GM13976 (cell line): ENCODE data around the gene CEP85L.

Experiments
- DNase-seq: peaks from one replicate; pipeline ENCODE4 v3.0.0; 2012; ENCODE audit warnings: low spot score
- in situ Hi-C: fragments of 300-500 bp; cut with MboI; formaldehyde crosslinking; loops from one replicate; pipeline ENCODE4 v1.12.0; 2022; ENCODE audit warnings: low sequenced_read_pairs, mixed read lengths, inconsistent platforms; ENCODE audit not compliant: unreplicated experiment
- TF ChIP-seq, protein P1 (sequence below): IDR thresholded peaks from 2 replicates; pipeline ENCODE4 v1.5.1; 2012; ENCODE audit warnings: borderline replicate concordance, mild to moderate bottlenecking; ENCODE audit not compliant: insufficient read depth; ENCODE audit errors: extremely low read depth, missing control alignments, control extremely low read depth

Gene CEP85L

DNA sequence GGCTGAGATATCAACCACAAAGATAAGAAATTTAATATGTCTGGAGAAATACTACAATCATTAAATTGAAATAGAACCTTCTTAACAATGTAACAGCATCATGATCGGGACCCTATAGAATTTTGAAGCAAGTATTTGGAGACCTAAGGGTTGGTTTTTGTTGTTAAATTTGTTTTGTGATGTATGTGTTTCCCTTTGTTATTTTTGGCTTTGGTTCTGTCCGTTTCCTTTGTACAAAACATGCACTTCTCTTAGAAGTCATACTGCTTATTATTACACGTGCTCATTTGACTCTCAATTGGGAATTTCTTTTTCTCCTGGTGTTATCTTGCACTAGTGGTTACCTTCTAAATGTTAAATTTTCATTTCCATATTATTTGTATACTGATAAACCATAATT is 107.3 kb downstream of the CEP85L start:
- DNase-seq: no peak
- TF ChIP-seq, protein P1, sequence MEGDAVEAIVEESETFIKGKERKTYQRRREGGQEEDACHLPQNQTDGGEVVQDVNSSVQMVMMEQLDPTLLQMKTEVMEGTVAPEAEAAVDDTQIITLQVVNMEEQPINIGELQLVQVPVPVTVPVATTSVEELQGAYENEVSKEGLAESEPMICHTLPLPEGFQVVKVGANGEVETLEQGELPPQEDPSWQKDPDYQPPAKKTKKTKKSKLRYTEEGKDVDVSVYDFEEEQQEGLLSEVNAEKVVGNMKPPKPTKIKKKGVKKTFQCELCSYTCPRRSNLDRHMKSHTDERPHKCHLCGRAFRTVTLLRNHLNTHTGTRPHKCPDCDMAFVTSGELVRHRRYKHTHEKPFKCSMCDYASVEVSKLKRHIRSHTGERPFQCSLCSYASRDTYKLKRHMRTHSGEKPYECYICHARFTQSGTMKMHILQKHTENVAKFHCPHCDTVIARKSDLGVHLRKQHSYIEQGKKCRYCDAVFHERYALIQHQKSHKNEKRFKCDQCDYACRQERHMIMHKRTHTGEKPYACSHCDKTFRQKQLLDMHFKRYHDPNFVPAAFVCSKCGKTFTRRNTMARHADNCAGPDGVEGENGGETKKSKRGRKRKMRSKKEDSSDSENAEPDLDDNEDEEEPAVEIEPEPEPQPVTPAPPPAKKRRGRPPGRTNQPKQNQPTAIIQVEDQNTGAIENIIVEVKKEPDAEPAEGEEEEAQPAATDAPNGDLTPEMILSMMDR: no peak
- in situ Hi-C loops: no loop called here

DNA sequence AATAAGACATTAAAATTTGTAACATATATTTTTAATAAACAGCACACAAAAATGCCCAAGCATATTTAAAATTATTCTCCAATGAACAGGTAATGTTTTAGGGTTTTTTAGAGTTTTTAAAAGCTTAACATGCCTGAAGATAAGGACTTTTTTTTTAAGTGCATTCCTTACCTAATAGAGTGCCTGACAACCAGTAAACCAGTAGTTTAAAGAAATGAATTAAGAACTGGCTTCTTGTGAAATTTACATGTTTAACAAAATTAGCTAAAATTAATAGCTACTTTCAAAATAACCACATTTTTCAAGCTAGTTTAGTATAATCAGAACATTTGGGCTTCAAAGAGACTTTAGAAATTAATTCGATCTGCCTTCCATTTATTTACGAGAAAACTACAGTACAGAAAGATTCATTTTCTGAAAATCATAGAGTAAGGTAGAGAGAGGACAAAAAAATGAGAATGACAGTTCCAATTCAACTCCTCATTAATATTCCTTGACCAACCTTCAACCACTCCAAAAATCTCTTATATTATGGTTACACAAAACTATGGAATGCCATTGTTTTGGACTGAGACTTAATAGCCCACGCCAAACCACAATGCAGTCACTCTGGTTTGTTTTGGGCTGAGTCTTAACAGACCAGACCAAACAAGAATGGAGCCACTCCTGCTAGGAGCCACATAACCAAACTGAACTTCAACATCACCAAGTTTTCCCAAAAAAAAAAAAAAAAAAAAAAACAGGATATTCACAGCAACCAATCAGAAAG is 109.0 kb downstream of the CEP85L start:
- DNase-seq: no peak
- TF ChIP-seq, protein P1: no peak

DNA sequence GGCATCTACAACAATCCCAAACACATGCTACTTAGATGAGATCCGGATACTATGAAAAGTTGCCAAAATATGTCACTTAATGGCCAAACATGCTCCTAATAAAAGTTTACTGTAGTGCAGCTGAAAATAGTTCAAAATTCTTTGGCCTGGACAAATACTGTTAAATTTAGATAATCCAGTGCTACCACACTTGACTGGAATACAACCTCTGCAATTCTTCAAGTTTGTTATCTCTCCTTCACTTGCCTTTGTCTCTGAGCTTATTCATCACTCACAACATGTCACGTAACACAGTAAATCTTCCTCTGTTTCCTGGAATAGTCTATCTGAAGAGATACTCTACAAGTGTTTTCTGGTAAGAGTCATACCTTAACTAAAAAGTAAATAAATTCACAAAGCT is 113.8 kb downstream of the CEP85L start:
- TF ChIP-seq, protein P1: no peak
- DNase-seq: no peak
- in situ Hi-C loops: no loop called here

More for the DNA sequence above, 109.0 kb downstream of the CEP85L start:
- in situ Hi-C loops: no loop called here

DNA sequence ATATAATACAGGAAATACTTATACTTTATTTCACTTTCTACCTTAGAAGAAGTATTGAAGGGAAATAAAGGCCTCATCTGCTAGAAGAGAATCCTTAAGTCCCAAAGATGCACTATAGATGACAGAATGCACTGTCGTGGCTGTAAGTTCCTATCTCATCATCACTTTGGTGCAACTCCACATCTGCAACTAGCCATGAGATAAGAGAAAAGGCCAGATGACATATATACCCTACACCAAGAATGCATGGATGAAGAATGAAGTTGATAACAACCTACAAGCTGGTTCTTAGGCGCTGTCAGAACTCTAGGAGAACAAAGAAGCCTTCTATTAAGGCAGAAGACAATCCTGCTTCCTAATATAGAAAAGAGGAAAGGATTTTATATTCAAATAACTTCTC is 114.9 kb downstream of the CEP85L start:
- no peak for DNase-seq
- in situ Hi-C loops: no loop called here
- TF ChIP-seq, protein P1: no peak

DNA sequence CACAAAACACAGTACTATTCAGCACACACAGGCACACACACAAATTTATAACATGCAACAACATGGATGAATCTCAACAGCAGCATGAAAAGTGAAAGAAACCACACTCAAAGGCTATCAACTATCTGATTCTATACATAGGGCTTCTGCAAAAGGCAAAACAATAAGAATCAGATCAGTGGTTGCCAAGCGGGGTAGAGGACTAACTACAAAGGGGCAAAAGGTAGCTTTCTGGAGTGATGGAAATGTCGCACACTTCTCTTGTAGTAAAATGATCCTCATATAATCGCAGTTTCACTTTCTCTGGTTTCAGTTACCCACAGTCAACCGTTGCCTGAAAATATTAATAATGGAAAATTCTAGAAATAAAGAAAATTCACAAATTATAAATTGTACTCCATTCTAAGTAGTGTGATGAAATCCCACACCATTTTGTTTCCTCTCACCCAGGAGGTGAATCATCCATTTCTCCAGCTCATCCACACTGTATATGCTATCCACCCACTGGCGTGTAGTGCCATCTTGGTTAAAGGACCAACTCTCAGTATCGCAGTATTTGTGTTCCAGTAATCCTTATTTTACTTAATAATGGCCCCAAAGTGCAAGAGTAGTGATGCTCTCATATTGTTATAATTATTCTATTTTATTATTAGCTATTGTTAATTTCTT is 116.1 kb downstream of the CEP85L start:
- in situ Hi-C loops: no loop called here
- DNase-seq: no peak
- TF ChIP-seq, protein P1: no peak

DNA sequence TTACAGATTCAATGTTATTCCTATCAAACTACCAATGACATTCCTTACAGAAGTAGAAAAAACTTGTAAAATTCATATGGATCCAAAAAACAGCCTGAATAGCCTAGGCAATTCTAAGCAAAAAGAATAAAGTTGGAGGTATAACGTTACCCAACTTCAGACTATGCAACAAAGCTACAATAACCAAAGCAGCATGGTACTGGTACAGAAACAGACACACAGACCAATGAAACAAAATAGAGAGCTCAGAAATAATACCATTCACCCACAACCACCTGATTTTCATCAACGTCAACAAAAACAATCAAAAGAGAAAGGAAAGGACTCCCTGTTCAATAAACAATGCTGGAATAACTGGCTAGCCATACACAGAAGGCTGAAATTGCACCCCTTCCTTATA is 120.4 kb downstream of the CEP85L start:
- DNase-seq: no peak
- in situ Hi-C loops: no loop called here
- TF ChIP-seq, protein P1: no peak
